GM23338 (cell line): ENCODE measurements around the gene ERC1.

ENCODE experiments used
- CREB1 ChIP-seq: fragments of 250-450 bp; sonication (Bioruptor Pico); IDR thresholded peaks from 2 replicates; pipeline ENCODE4 v1.5.0; 2020; ENCODE audit warnings: low read depth, mild to moderate bottlenecking, moderate library complexity
- CTCF ChIP-seq, 2 experiments: fragments of 200-600 bp in 1 of 2; sonication (generic) in 1 of 2; conservative IDR thresholded peaks; 2 replicates each; pipeline versions ENCODE4 v1.5.1 to v1.6.1; 2016 to 2017; ENCODE audit warnings: antibody characterized with exemption in 2 of 2, low read depth in 2 of 2, mild to moderate bottlenecking in 2 of 2, moderate library complexity in 1 of 2
- ETS1 ChIP-seq: IDR thresholded peaks from 2 replicates; pipeline ENCODE4 v1.6.1; 2016; ENCODE audit warnings: antibody characterized with exemption
- EZH2 ChIP-seq: fragments of 200-600 bp; sonication (generic); IDR thresholded peaks from one replicate; pipeline ENCODE4 v1.8.0; 2017; ENCODE audit warnings: antibody characterized with exemption, mild to moderate bottlenecking, low read depth; ENCODE audit not compliant: unreplicated experiment
- EZH2phosphoT487 ChIP-seq: fragments of 200-600 bp; sonication (generic); IDR thresholded peaks from one replicate; pipeline ENCODE4 v1.8.1; 2018; ENCODE audit warnings: antibody characterized with exemption; ENCODE audit not compliant: unreplicated experiment
- JUNB ChIP-seq: IDR thresholded peaks from one replicate; pipeline ENCODE4 v1.6.1; 2016; ENCODE audit warnings: antibody characterized with exemption; ENCODE audit not compliant: unreplicated experiment
- NANOG ChIP-seq: IDR thresholded peaks from 2 replicates; pipeline ENCODE4 v1.6.1; 2016; ENCODE audit warnings: antibody characterized with exemption, borderline replicate concordance
- POLR2AphosphoS5 ChIP-seq: IDR thresholded peaks from 2 replicates; pipeline ENCODE4 v1.6.1; 2016; ENCODE audit warnings: antibody characterized with exemption, low read depth
- REST ChIP-seq: IDR thresholded peaks from one replicate; pipeline ENCODE4 v1.6.1; 2018; ENCODE audit warnings: antibody characterized with exemption; ENCODE audit not compliant: unreplicated experiment
- STAT1 ChIP-seq: IDR thresholded peaks from one replicate; pipeline ENCODE4 v1.6.1; 2016; ENCODE audit warnings: antibody characterized with exemption; ENCODE audit not compliant: unreplicated experiment
- ZNF331 ChIP-seq: fragments of 250-450 bp; sonication (Bioruptor Pico); IDR thresholded peaks from 2 replicates; pipeline ENCODE4 v1.5.0; 2020; ENCODE audit warnings: low read depth, mild to moderate bottlenecking, moderate library complexity

- no peak for TF ChIP-seq REST
- no peak for TF ChIP-seq CTCF (conservative IDR thresholded peaks at IDR 0.05; ENCODE audit: low read depth in 2 of 2)
- TF ChIP-seq CREB1 (CRISPR knock-in tag) = no peak
- TF ChIP-seq POLR2AphosphoS5 = no peak
- TF ChIP-seq EZH2 = no peak
- TF ChIP-seq EZH2phosphoT487 = no peak
- no peak for TF ChIP-seq ETS1
- TF ChIP-seq NANOG = no peak
- TF ChIP-seq JUNB = no peak
- no peak for TF ChIP-seq ZNF331 (CRISPR knock-in tag)
- no peak for TF ChIP-seq STAT1
Observed at GRCh38 chr12:1309613-1310012, 318.6 kb downstream of the ERC1 start.
